ENCODE results near the gene IGFBPL1. TPM values are rescaled to one million over a fixed set of nuclear protein-coding genes. Genes with fewer than 3 reads are reported as not detected.

Gene IGFBPL1
- total and polyA plus RNA-seq, 2 of the 13 experiments (the other 11 are each of a cell fraction or from before 2014, with no cell fraction given): 0.24 TPM; not detected in 1

- ATAC-seq: peak; percentile 77
- in situ Hi-C loops (cut with HindIII; ENCODE audit: extremely low pct_ligation_motif_present, low pct_unique_long_range_greater_than_20kb): loop anchor here (25.0 kb wide), 1 partner anchor 888 kb away; the partner anchor contains the start of gene POLR1E
- intact Hi-C loops (cut with micrococcal nuclease; ENCODE audit: unreplicated experiment): loop anchor here (2.0 kb wide), 1 partner anchor 18 kb away; the partner anchor contains the start of gene ALDH1B1
- peak; percentile 70 for FAIRE-seq
- H3K27me3 ChIP-seq (ENCODE audit: control insufficient read depth in 1 of 2, insufficient read depth in 2 of 2, low read length in 2 of 2): no peaks in the 10 kb centered on the region
- peak overlapping the region in 2 of 3 experiments; percentile 14 to 38; a peak in 3 of 6 replicates for H3K4me3 ChIP-seq (replicated peaks in 1 of 3; ENCODE audit: insufficient read depth in 1 of 3, low read depth in 2 of 3, low read length in 3 of 3)
- H2AFZ ChIP-seq (ENCODE audit: low read length): no peak overlapping the region
- no peaks in the 10 kb centered on the region for H4K20me1 ChIP-seq (ENCODE audit: insufficient read depth, low read length)
- H3K9me3 ChIP-seq (ENCODE audit: low read length): no peaks in the 10 kb centered on the region
- no peaks in the 10 kb centered on the region for H3K36me3 ChIP-seq (replicated peaks in 1 of 2; ENCODE audit: control insufficient read depth in 1 of 2, insufficient read depth in 2 of 2, low read length in 2 of 2)
- H3K4me2 ChIP-seq (ENCODE audit: low read depth, low read length): peak overlapping the region; percentile 63
- WGBS (ENCODE audit: low lambda C conversion rate): under 1% methylated on average over 5 of the region's 5 CpGs
- peaks cover 65% of the 10 kb centered on the region for H3K4me1 ChIP-seq (ENCODE audit: insufficient read depth, low read length)
- peak overlapping the region; percentile 11; the same call in 1 of the 2 replicates for H3K9ac ChIP-seq (ENCODE audit: insufficient read depth, low read depth, low read length)
- CTCF ChIA-PET (ENCODE audit: low intra/inter-chr PET ratio, low total read pairs): interaction anchor here (1.8 kb wide), 1 partner anchor 26 kb away, joined by 7 read pairs; no protein-coding TSS in a partner anchor
- peak; percentile 61 for DNase-seq (ENCODE audit: low spot score)
- BruUV-seq (replicated peaks): TSS peak; percentile 49
- no peaks in the 10 kb centered on the region for H3K79me2 ChIP-seq (ENCODE audit: insufficient read depth, low read length)
- POLR2A ChIA-PET: interaction anchor here (1.6 to 2.2 kb wide), 3 partner anchors 17 to 62 kb away, joined by 4 to 8 read pairs (median 6); partner anchors contain the start of gene ALDH1B1
- H3K27ac ChIP-seq (ENCODE audit: extremely low read length, insufficient read depth, low read length): peak overlapping the region; percentile 70
- no peak for TF ChIP-seq ZNF567 (CRISPR knock-in tag; IDR thresholded peaks at IDR 0.05; ENCODE audit: borderline replicate concordance)
- TF ChIP-seq KDM5B (CRISPR knock-in tag; IDR thresholded peaks at IDR 0.05; ENCODE audit: borderline replicate concordance): no peak
- TF ChIP-seq NCOA2 (CRISPR knock-in tag; IDR thresholded peaks at IDR 0.05): 0 out of 2 replicates have a peak, but pooled peaks have one; percentile 8
- no peak for TF ChIP-seq TOE1 (CRISPR knock-in tag; IDR thresholded peaks at IDR 0.05)
- no peak for TF ChIP-seq ATRX (CRISPR knock-in tag; IDR thresholded peaks at IDR 0.05; ENCODE audit: borderline replicate concordance)
- TF ChIP-seq ZNF543 (CRISPR knock-in tag; IDR thresholded peaks at IDR 0.05): no peak
- no peak for TF ChIP-seq FUBP1 (CRISPR knock-in tag; IDR thresholded peaks at IDR 0.05; ENCODE audit: borderline replicate concordance)
- no peak for TF ChIP-seq SNAPC4 (CRISPR knock-in tag; IDR thresholded peaks at IDR 0.05)
- no peak for TF ChIP-seq ZNF569 (CRISPR knock-in tag; IDR thresholded peaks at IDR 0.05; ENCODE audit: borderline replicate concordance)
- TF ChIP-seq ZNF850 (CRISPR knock-in tag; conservative IDR thresholded peaks at IDR 0.05): no peak
- 0 out of 2 replicates have a peak, but pooled peaks have one; percentile 39 for TF ChIP-seq ZNF556 (CRISPR knock-in tag; IDR thresholded peaks at IDR 0.05; ENCODE audit: borderline replicate concordance)
- TF ChIP-seq NFE2 (CRISPR knock-in tag; IDR thresholded peaks at IDR 0.05): no peak
- TF ChIP-seq ZSCAN12 (CRISPR knock-in tag; IDR thresholded peaks at IDR 0.05): no peak
- peak; percentile 67 for TF ChIP-seq PATZ1 (CRISPR knock-in tag; IDR thresholded peaks at IDR 0.05)
Observed at GRCh38 chr9:38374847-38375571, 49.2 kb downstream of the IGFBPL1 start.

All from HepG2 (cell line).